Lower lobe of right lung (tissue), 2 donors: ENCODE data around the gene MRPS23. TPM values are rescaled to one million over a fixed set of nuclear protein-coding genes. Genes with fewer than 3 reads are reported as not detected.

Experiments used
- ATAC-seq, 2 donors: fragments of 200-7000 bp; cut with Tn5 transposase; one replicate each; pipeline ENCODE4 v1.9.1; 2020 to 2022; ENCODE audit warnings: mild to moderate bottlenecking in 2 of 2, moderate library complexity in 2 of 2
- DNase-seq: peaks from one replicate; pipeline ENCODE4 v3.0.0-alpha.2; 2020
- H3K27ac ChIP-seq: fragments of 200-600 bp; one replicate; pipeline ENCODE4 v1.8.0; 2022
- H3K27me3 ChIP-seq: fragments of 200-600 bp; one replicate; pipeline ENCODE4 v1.8.0; 2022; ENCODE audit warnings: low read depth
- H3K36me3 ChIP-seq: fragments of 200-600 bp; one replicate; pipeline ENCODE4 v1.8.0; 2022; ENCODE audit warnings: mild to moderate bottlenecking
- H3K4me1 ChIP-seq: fragments of 200-600 bp; one replicate; pipeline ENCODE4 v1.8.0; 2022
- H3K4me3 ChIP-seq: fragments of 200-600 bp; one replicate; pipeline ENCODE4 v1.8.0; 2022; ENCODE audit warnings: mild to moderate bottlenecking
- H3K9me3 ChIP-seq: fragments of 200-600 bp; one replicate; pipeline ENCODE4 v1.8.0; 2022
- CTCF ChIP-seq: fragments of 200-600 bp; IDR thresholded peaks from one replicate; pipeline ENCODE4 v1.8.0; 2022; ENCODE audit warnings: antibody characterized with exemption, mild to moderate bottlenecking
- intact Hi-C: fragments of 100-400 bp; cut with DNase I; formaldehyde crosslinking; loops from one replicate; pipeline ENCODE4 v1.11.0; 2022
- long read RNA-seq: library from polyadenylated mRNA; unstranded; transcript quantifications from one replicate; pipeline ENCODE4 v2.0.0, GENCODE V29; 2021
- total RNA-seq: library from RNA; stranded (reverse); fragmentation: NEBNext Ultra II Directional; extraction: Animal tissue kit (Norgen Biotek cat#: 25700); gene quantifications from one replicate; pipeline ENCODE4 v1.2.1, GENCODE V29; 2021
- donor health status: DM: no; HTN: yes; CAD: no; lungs with severe emphysema.

MRPS23 gene
- 35.4 TPM for total RNA-seq
- long read RNA-seq, full-length matches to known transcripts = 17 of 24 reads
- long read RNA-seq, partial matches to known transcripts = 3 of 24 reads
- long read RNA-seq, other reads (novel, unspliced or antisense) = 4 of 24 reads

- ATAC-seq = peak; percentile 94 to 98
- Histone ChIP-seq H3K4me3 (peak within 1 kb of the TSS; percentile 70), H3K27me3 (no peaks in the 10 kb centered on the region), H3K27ac (peak within 1 kb of the TSS; percentile 92), H3K9me3 (no peaks in the 10 kb centered on the region), H3K4me1 (peaks cover 50% of the 10 kb centered on the region), H3K36me3 (peaks cover 16% of the 10 kb centered on the region)
- peak; percentile 100 for DNase-seq
- intact Hi-C loops = loop anchor here (10.0 kb wide), 1 partner anchor 145 kb away; no protein-coding TSS in a partner anchor
- no peak for TF ChIP-seq CTCF
Observed at GRCh38 chr17:57849874-57850754, at the start of gene MRPS23. MRPS23 (minus strand) TSS chr17:57850044; CDS start chr17:57850010, 34 bp downstream.

GRCh38 chr17:57899391-57899790 is 49.5 kb upstream of the MRPS23 start:
- Histone ChIP-seq H3K4me3 (no peak overlapping the region), H3K27me3 (no peaks in the 10 kb centered on the region), H3K27ac (peak overlapping the region; percentile 83), H3K4me1 (peaks cover 86% of the 10 kb centered on the region), H3K36me3 (no peaks in the 10 kb centered on the region), H3K9me3 (no peaks in the 10 kb centered on the region)
- ATAC-seq (peak in 1 of 2 donors; percentile 2), DNase-seq (peak; percentile 54)
- intact Hi-C loops = loop anchor here (10.0 kb wide), 1 partner anchor 95 kb away; no protein-coding TSS in a partner anchor
- TF ChIP-seq CTCF = no peak

GRCh38 chr17:57898487-57899311 is 48.9 kb upstream of the MRPS23 start:
- DNase-seq = peak; percentile 84

GRCh38 chr17:57895382-57896060 is 45.7 kb upstream of the MRPS23 start:
- peaks cover 84% of the 10 kb centered on the region for H3K4me1 ChIP-seq
- H3K27ac ChIP-seq = peak overlapping the region; percentile 95
- no peak for ATAC-seq
- H3K36me3 ChIP-seq = no peaks in the 10 kb centered on the region
- TF ChIP-seq CTCF = no peak
- intact Hi-C loops = loop anchor here (10.0 kb wide), 1 partner anchor 99 kb away; no protein-coding TSS in a partner anchor
- DNase-seq = peak; percentile 48
- no peaks in the 10 kb centered on the region for H3K9me3 ChIP-seq
- no peak overlapping the region for H3K4me3 ChIP-seq
- H3K27me3 ChIP-seq = no peaks in the 10 kb centered on the region

More at GRCh38 chr17:57898487-57899311, 48.9 kb upstream of the MRPS23 start:
- Histone ChIP-seq H3K27me3 (no peaks in the 10 kb centered on the region), H3K4me3 (no peak overlapping the region), H3K27ac (peak overlapping the region; percentile 83), H3K9me3 (no peaks in the 10 kb centered on the region), H3K4me1 (peaks cover 86% of the 10 kb centered on the region), H3K36me3 (no peaks in the 10 kb centered on the region)
- TF ChIP-seq CTCF = no peak
- ATAC-seq = peak; percentile 61 to 79
- intact Hi-C loops = loop anchor here (10.0 kb wide), 1 partner anchor 96 kb away; no protein-coding TSS in a partner anchor
